Measurements from ENCODE around the gene RHOT2. TPM values are rescaled to one million over a fixed set of nuclear protein-coding genes. Genes with fewer than 3 reads are reported as not detected.
A peak's percentile ranks its signal among the peaks of the same experiment; 100 is the strongest.

Gene RHOT2
- total RNA-seq, 1 donor from 2014 or later: 68.0 TPM

DNA sequence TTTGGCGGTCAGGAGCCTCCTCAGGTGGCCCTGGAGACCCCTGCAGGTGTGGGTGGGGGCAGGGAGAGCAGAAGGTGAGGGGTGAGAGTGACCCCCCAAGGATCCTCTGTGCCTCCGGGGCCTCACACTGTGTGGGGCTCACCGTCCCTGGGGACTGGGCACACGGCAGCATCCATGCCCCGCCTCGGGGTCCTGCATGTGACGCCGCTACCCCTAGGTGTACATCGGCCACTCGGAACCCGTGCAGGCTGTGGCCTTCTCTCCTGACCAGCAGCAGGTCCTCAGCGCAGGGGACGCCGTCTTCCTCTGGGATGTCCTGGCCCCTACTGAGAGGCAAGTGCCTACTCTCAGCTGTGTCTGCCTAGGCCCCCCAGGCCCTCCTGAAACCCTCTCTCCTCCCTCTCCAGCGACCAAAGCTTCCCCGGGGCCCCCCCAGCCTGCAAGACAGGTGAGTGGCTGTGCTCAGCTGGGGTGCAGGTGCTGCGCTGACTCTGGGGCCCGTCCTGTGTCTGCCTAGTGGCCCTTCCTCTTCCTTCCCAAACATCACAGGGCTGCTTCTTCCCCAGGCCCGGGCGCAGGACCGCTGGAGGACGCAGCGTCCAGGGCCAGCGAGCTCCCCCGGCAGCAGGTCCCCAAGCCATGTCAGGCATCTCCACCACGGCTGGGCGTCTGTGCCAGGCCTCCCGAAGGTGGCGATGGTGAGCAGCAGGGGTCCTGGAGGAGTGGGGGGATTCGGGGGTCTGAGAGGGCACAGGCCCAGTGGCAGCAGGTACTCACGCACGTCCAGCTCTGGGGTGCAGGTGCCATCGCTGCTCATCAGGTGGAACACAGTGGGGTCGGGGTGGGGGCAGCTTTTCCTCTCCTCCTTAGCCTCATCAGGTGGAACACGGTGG, 9.0 kb upstream of the RHOT2 start:
- TF ChIP-seq, protein P1, sequence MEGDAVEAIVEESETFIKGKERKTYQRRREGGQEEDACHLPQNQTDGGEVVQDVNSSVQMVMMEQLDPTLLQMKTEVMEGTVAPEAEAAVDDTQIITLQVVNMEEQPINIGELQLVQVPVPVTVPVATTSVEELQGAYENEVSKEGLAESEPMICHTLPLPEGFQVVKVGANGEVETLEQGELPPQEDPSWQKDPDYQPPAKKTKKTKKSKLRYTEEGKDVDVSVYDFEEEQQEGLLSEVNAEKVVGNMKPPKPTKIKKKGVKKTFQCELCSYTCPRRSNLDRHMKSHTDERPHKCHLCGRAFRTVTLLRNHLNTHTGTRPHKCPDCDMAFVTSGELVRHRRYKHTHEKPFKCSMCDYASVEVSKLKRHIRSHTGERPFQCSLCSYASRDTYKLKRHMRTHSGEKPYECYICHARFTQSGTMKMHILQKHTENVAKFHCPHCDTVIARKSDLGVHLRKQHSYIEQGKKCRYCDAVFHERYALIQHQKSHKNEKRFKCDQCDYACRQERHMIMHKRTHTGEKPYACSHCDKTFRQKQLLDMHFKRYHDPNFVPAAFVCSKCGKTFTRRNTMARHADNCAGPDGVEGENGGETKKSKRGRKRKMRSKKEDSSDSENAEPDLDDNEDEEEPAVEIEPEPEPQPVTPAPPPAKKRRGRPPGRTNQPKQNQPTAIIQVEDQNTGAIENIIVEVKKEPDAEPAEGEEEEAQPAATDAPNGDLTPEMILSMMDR (IDR thresholded peaks at IDR 0.05; ENCODE audit: insufficient read depth, low read length, poor library complexity, severe bottlenecking): peak; percentile 36

DNA sequence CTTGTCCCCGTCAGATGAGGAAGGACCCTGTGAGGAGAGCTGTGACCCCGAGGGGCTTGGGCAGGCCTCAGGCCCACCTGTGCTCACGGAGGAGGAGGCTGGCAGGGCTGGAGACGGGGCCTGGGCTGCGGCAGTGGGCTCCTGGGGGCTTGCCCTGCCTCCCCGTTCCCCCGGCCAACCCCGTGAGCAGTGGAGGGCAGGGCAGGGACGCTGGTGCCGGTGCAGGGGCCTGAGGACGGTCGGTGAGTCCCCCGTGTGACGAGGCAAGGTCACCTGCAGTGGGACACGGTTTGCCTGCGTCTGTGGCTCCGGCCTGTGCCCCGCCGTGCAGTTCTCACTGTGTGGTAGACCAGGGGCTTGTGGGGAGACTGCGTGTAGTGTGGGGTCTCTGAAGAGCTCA, 8.3 kb upstream of the RHOT2 start:
- Histone ChIP-seq H3K27me3 (ENCODE audit: control insufficient read depth, insufficient read depth, low read length) (no peaks in the 10 kb centered on the region), H3K4me3 (ENCODE audit: low read depth, low read length) (no peak overlapping the region), H3K36me3 (ENCODE audit: control insufficient read depth, insufficient read depth, low read length) (no peaks in the 10 kb centered on the region)
- no peak for DNase-seq (ENCODE audit: low read depth)
- TF ChIP-seq, protein P1 (IDR thresholded peaks at IDR 0.05; ENCODE audit: insufficient read depth, low read length, poor library complexity, severe bottlenecking): no peak

More for the DNA sequence above, 9.0 kb upstream of the RHOT2 start:
- H3K4me3 ChIP-seq (ENCODE audit: low read depth, low read length): no peak overlapping the region
- no peak for DNase-seq (ENCODE audit: low read depth)
- no peaks in the 10 kb centered on the region for H3K27me3 ChIP-seq (ENCODE audit: control insufficient read depth, insufficient read depth, low read length)
- H3K36me3 ChIP-seq (ENCODE audit: control insufficient read depth, insufficient read depth, low read length): no peaks in the 10 kb centered on the region

DNA sequence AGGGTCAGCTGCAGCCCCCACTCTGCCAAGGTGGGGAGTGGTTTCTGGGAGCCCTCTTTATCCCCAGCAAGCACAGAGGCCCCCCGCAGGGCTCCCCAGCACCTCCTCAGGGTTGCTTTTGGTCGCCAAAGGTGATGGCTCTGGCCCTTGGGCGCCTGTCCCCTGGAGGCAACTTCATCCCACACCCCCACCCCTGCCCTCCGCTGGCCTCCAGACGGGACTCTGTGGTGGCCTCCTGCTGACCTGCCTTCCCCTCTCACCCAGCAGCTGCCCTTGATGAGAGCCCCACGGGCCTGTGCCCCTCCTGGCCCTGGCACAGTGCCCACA, 7.8 kb upstream of the RHOT2 start:
- no peak overlapping the region for H3K4me3 ChIP-seq (ENCODE audit: low read depth, low read length)
- no peak for DNase-seq (ENCODE audit: low read depth)
- TF ChIP-seq, protein P1 (IDR thresholded peaks at IDR 0.05; ENCODE audit: insufficient read depth, low read length, poor library complexity, severe bottlenecking): no peak
- no peaks in the 10 kb centered on the region for H3K27me3 ChIP-seq (ENCODE audit: control insufficient read depth, insufficient read depth, low read length)
- no peaks in the 10 kb centered on the region for H3K36me3 ChIP-seq (ENCODE audit: control insufficient read depth, insufficient read depth, low read length)

DNA sequence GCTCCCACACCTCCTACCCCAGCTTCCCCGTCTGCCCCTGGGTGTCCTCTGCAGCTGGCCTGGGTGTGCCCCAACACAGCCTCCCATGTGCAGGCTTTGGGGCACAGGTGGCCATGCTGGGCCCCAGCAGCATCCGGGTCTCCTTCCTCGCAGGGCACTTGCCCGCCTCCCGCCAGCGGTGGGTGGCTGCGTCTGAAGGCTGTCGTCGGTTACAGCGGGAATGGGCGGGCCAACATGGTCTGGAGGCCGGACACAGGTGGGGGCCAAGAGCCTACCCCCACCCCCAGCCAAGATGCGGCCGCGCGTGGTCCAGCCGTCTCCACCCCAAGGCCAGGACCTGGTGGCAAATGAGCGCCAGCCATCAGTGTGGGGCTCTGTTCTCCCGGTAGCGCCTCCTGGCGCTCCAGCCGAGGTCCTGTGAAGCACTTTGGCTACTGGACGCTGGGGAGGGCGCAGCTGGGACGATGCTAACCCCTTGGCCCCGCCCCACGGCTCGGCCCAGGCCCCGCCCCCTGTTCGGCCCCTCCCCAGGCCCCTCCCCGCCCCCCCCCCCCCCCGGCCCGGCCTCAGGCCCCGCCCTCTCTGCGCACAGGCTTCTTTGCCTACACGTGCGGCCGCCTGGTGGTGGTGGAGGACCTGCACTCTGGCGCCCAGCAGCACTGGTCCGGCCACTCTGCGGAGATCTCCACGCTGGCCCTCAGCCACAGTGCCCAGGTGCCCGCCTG, 7.3 kb upstream of the RHOT2 start:
- DNase-seq (ENCODE audit: low read depth): no peak
- Histone ChIP-seq H3K4me3 (ENCODE audit: low read depth, low read length) (no peak overlapping the region), H3K27me3 (ENCODE audit: control insufficient read depth, insufficient read depth, low read length) (no peaks in the 10 kb centered on the region), H3K36me3 (ENCODE audit: control insufficient read depth, insufficient read depth, low read length) (no peaks in the 10 kb centered on the region)
- TF ChIP-seq, protein P1 (IDR thresholded peaks at IDR 0.05; ENCODE audit: insufficient read depth, low read length, poor library complexity, severe bottlenecking): peak; percentile 55

GRCh38 chr16:661184-661821, 6.6 kb upstream of the RHOT2 start:
- H3K36me3 ChIP-seq (ENCODE audit: control insufficient read depth, insufficient read depth, low read length): no peaks in the 10 kb centered on the region
- H3K27me3 ChIP-seq (ENCODE audit: control insufficient read depth, insufficient read depth, low read length): no peaks in the 10 kb centered on the region
- TF ChIP-seq, protein P1 (IDR thresholded peaks at IDR 0.05; ENCODE audit: insufficient read depth, low read length, poor library complexity, severe bottlenecking): no peak
- DNase-seq (ENCODE audit: low read depth): no peak
- no peak overlapping the region for H3K4me3 ChIP-seq (ENCODE audit: low read depth, low read length)

Measured in kidney epithelial cell (primary cell).